MCF 10A (cell line): ENCODE results near the gene REPS2. TPM values are rescaled to one million over a fixed set of nuclear protein-coding genes. Genes with fewer than 3 reads are reported as not detected.
A peak's percentile ranks its signal among the peaks of the same experiment; 100 is the strongest.

Experiments
- BruUV-seq: library from RNA; stranded (reverse); fragments of 400-500 nt; replicated peaks from 2 replicates; lab custom pipeline; 2021; lab: Mats Ljungman, UMichigan
- CTCF ChIA-PET: fragments of 300-600 bp; sonication (Branson Sonifier 250); formaldehyde crosslinking; extraction: SDS; loops from one replicate; lab custom pipeline; 2021; ENCODE audit warnings: antibody characterized with exemption, inconsistent platforms; lab: Yijun Ruan, JAX
- POLR2A ChIA-PET: fragments of 300-600, 350-650 bp; sonication (Branson Sonifier 250); formaldehyde crosslinking; extraction: SDS; loops from one replicate; lab custom pipeline; 2020; ENCODE audit warnings: antibody characterized with exemption, inconsistent platforms; lab: Yijun Ruan, JAX
- DNase-seq: peaks from one replicate; pipeline ENCODE4 v3.0.0-alpha.2; 2018; ENCODE audit not compliant: unreplicated experiment
- H3K27ac Mint-ChIP-seq: one replicate; pipeline ENCODE4 v1.8.0; 2022; ENCODE audit warnings: mild to moderate bottlenecking, low read depth, mixed read lengths; ENCODE audit not compliant: unreplicated experiment
- H3K27me3 Mint-ChIP-seq: one replicate; pipeline ENCODE4 v1.8.0; 2022; ENCODE audit warnings: mixed read lengths; ENCODE audit not compliant: insufficient read depth, unreplicated experiment
- H3K36me3 Mint-ChIP-seq: one replicate; pipeline ENCODE4 v1.8.0; 2022; ENCODE audit warnings: mild to moderate bottlenecking, moderate library complexity, mixed read lengths; ENCODE audit not compliant: insufficient read depth, unreplicated experiment
- H3K4me1 Mint-ChIP-seq: one replicate; pipeline ENCODE4 v1.8.0; 2022; ENCODE audit warnings: mixed read lengths; ENCODE audit not compliant: insufficient read depth, unreplicated experiment
- H3K4me3 Mint-ChIP-seq: one replicate; pipeline ENCODE4 v1.8.0; 2022; ENCODE audit warnings: mild to moderate bottlenecking, moderate library complexity, mixed read lengths; ENCODE audit not compliant: unreplicated experiment
- H3K9me3 Mint-ChIP-seq: one replicate; pipeline ENCODE4 v1.8.0; 2022; ENCODE audit warnings: mixed read lengths; ENCODE audit not compliant: unreplicated experiment
- intact Hi-C: fragments of 100-400 bp; cut with micrococcal nuclease; formaldehyde crosslinking; loops from 2 replicates; pipeline ENCODE4 v1.14.1; 2022
- total RNA-seq: library from RNA; stranded (reverse); gene quantifications from 2 replicates; pipeline ENCODE4 v1.2.3, GENCODE V29; 2022
- TF ChIP-seq, protein P1 (sequence below): fragments of 200-600 bp; IDR thresholded peaks from one replicate; pipeline ENCODE4 v1.8.0; 2022; ENCODE audit warnings: antibody characterized with exemption, mild to moderate bottlenecking; ENCODE audit not compliant: unreplicated experiment

The REPS2 gene
- total RNA-seq, 1 experiment from 2014 or later, result 8.1 TPM

DNA sequence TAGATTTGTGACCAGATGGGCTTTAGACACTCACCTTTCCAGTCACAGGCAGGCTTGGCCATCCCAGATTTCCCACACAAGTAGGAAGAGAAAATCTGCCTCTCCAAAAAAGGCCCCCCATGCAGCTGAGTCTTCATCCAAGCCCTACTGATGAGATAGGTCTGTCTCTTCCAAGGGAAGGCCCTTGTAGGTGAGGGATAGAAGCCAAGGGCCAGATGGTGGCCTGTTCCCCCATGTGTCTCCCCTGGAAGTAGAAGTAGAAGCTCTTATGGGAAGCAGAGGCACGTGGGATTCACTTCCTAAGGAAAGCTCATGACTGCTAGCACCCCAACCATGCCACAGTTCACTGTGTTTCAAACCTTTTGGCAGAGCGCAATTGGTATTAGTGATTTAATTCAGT lies 81.5 kb downstream of the REPS2 start:
- POLR2A ChIA-PET, result no interaction called here
- no peaks in the 10 kb centered on the region for H3K9me3 Mint-ChIP-seq
- H3K27me3 Mint-ChIP-seq, result peaks cover 54% of the 10 kb centered on the region
- H3K27ac Mint-ChIP-seq, result peak overlapping the region; percentile 63
- H3K4me1 Mint-ChIP-seq, result peaks cover 19% of the 10 kb centered on the region
- DNase-seq, result no peak
- no TSS peak for BruUV-seq
- TF ChIP-seq, protein P1, sequence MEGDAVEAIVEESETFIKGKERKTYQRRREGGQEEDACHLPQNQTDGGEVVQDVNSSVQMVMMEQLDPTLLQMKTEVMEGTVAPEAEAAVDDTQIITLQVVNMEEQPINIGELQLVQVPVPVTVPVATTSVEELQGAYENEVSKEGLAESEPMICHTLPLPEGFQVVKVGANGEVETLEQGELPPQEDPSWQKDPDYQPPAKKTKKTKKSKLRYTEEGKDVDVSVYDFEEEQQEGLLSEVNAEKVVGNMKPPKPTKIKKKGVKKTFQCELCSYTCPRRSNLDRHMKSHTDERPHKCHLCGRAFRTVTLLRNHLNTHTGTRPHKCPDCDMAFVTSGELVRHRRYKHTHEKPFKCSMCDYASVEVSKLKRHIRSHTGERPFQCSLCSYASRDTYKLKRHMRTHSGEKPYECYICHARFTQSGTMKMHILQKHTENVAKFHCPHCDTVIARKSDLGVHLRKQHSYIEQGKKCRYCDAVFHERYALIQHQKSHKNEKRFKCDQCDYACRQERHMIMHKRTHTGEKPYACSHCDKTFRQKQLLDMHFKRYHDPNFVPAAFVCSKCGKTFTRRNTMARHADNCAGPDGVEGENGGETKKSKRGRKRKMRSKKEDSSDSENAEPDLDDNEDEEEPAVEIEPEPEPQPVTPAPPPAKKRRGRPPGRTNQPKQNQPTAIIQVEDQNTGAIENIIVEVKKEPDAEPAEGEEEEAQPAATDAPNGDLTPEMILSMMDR, result no peak
- H3K36me3 Mint-ChIP-seq, result no peaks in the 10 kb centered on the region
- no peak overlapping the region for H3K4me3 Mint-ChIP-seq
- CTCF ChIA-PET, result interaction anchor here (0.6 to 10.2 kb wide), 3 partner anchors 19 to 166 kb away, joined by 3 to 41 read pairs (median 3); no protein-coding TSS in a partner anchor
- intact Hi-C loops, result no loop called here

DNA sequence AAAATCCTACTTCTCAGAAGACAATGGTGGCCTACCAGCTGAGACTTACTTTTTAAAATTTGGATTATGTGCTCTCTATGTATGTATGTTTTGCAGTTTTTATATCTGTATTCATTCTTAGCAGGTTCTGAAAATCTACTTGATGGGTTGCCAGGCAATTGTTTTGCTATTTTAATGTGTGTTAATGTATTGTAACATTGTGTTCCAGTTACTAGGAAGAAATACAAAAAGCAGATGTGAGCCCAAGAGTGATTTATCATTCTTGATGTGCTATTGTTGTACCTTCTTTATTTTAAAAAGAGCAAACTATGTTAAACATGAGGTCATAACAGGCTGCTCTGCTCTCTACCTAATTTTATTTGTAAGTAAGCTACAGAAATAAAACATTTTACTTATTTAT lies 81.9 kb downstream of the REPS2 start:
- Mint-ChIP-seq H3K36me3 (no peaks in the 10 kb centered on the region), H3K9me3 (no peaks in the 10 kb centered on the region), H3K27ac (peak overlapping the region; percentile 63), H3K4me1 (peaks cover 23% of the 10 kb centered on the region), H3K4me3 (no peak overlapping the region), H3K27me3 (peaks cover 54% of the 10 kb centered on the region)
- ChIA-PET POLR2A (interaction anchor here (0.6 kb wide), 1 partner anchor 130 kb away, joined by 3 read pairs; no protein-coding TSS in a partner anchor), CTCF (interaction anchor here (0.5 to 10.2 kb wide), 3 partner anchors 19 to 146 kb away, joined by 3 to 41 read pairs (median 3); no protein-coding TSS in a partner anchor)
- DNase-seq, result no peak
- TF ChIP-seq, protein P1, result no peak
- intact Hi-C loops, result no loop called here
- no TSS peak for BruUV-seq

DNA sequence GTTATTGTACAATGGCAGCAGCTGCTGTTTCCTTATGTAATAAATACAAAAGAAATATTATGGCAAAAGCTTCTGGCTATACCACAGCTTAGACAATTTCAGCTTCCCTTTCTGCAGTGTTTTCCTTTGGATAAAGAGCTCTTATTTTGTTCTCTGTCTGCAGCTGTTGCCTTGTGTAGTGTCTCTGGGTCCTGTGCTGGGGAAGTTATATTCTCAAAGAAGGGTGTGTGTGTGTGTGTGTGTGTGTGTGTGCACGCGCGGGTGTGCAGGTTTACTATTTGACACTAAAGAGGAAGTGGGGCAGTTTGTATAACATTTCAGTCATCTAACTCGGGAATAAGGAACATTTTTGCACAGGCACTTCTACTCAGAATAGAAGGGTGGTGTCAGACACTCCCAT lies 83.6 kb downstream of the REPS2 start:
- intact Hi-C loops, result no loop called here
- POLR2A ChIA-PET, result interaction anchor here (0.6 kb wide), 1 partner anchor 160 kb away, joined by 4 read pairs; the partner anchor contains the start of gene RBBP7
- Mint-ChIP-seq H3K9me3 (no peaks in the 10 kb centered on the region), H3K27me3 (peaks cover 67% of the 10 kb centered on the region), H3K36me3 (peaks cover 4% of the 10 kb centered on the region), H3K27ac (peak overlapping the region; percentile 72), H3K4me3 (no peak overlapping the region), H3K4me1 (peaks cover 28% of the 10 kb centered on the region)
- TF ChIP-seq, protein P1, result no peak
- CTCF ChIA-PET, result interaction anchor here (0.6 to 10.2 kb wide), 3 partner anchors 12 to 52 kb away, joined by 3 to 41 read pairs (median 4); no protein-coding TSS in a partner anchor
- DNase-seq, result no peak
- BruUV-seq, result no TSS peak

DNA sequence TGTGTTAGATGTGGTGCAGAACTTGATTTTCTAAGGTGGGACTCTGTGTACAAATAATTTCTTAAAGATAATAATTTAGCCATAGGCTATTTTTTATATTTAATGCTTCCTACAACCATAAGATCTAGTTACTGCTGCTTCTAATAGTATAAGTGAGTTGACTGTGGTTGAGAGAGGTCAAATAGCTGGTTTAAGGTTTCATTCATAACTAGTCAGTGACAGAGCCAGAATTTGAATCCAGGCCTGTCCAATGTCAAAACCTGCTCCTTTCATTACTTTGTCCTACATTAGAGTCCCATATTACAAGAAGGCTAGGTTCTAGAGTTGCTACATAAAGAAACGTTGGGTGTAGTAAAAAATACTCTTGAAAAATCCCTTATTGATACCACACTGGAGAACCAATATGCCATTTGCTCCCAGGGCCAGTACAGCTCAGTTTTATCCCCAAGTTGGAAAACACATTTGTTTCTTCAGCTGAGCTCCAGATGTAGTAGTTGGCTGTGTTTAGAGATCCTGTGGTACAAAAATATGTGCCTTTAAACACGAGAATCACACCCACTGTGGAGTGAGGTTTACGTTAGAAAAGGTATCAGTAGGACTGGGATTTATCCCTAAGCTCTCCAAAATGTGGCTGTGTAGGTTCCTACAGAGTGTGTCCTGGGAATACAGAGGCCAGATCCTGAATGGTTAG lies 84.3 kb downstream of the REPS2 start:
- BruUV-seq, result no TSS peak
- Mint-ChIP-seq H3K27me3 (peaks cover 70% of the 10 kb centered on the region), H3K9me3 (no peaks in the 10 kb centered on the region), H3K36me3 (peaks cover 9% of the 10 kb centered on the region), H3K4me3 (no peak overlapping the region), H3K27ac (peak overlapping the region; percentile 72), H3K4me1 (peaks cover 28% of the 10 kb centered on the region)
- POLR2A ChIA-PET, result no interaction called here
- intact Hi-C loops, result no loop called here
- peak; percentile 17 for DNase-seq
- CTCF ChIA-PET, result interaction anchor here (1.9 to 10.2 kb wide), 2 partner anchors 12 to 16 kb away, joined by 4 to 41 read pairs; no protein-coding TSS in a partner anchor
- TF ChIP-seq, protein P1, result no peak
